Heart left ventricle (tissue), 16 donors: ENCODE results near the gene KCNK1. TPM values are rescaled to one million over a fixed set of nuclear protein-coding genes. Genes with fewer than 3 reads are reported as not detected.

Experiments
- ATAC-seq, 4 donors: fragments of 200-7000 bp; cut with Tn5 transposase; one replicate each; pipeline ENCODE4 v1.9.1; 2020 to 2022; ENCODE audit warnings: moderate library complexity in 4 of 4, mild to moderate bottlenecking in 3 of 4, moderate number of reproducible peaks in 1 of 4
- DNase-seq, 5 donors: peaks; one replicate each; pipeline ENCODE4 v3.0.0-alpha.2; 2020
- H3K27ac ChIP-seq, 12 donors: fragments of 200-600 bp; sonication (generic) in 4 of 12; one replicate each; pipeline versions ENCODE4 v1.5.0 to v1.8.0; 2016 to 2022; ENCODE audit warnings: mild to moderate bottlenecking in 2 of 12
- H3K27me3 ChIP-seq, 9 donors: fragments of 200-600 bp; sonication (generic) in 2 of 9; one replicate each; pipeline versions ENCODE4 v1.5.1 to v1.8.0; 2016 to 2022; ENCODE audit warnings: mild to moderate bottlenecking in 3 of 9
- H3K36me3 ChIP-seq, 9 donors: fragments of 200-600 bp; sonication (generic) in 2 of 9; one replicate each; pipeline versions ENCODE4 v1.5.0 to v1.8.0; 2018 to 2022; ENCODE audit warnings: mild to moderate bottlenecking in 2 of 9
- H3K4me1 ChIP-seq, 12 donors: fragments of 200-600 bp; sonication (generic) in 4 of 12; one replicate each; pipeline versions ENCODE4 v1.5.0 to v1.8.0; 2016 to 2022; ENCODE audit warnings: mild to moderate bottlenecking in 3 of 12
- H3K4me3 ChIP-seq, 12 donors: fragments of 200-600 bp; sonication (generic) in 4 of 12; one replicate each; pipeline versions ENCODE4 v1.5.0 to v1.8.0; 2017 to 2022; ENCODE audit warnings: mild to moderate bottlenecking in 9 of 12, moderate library complexity in 4 of 12
- H3K9me3 ChIP-seq, 12 donors: fragments of 200-600 bp; sonication (generic) in 4 of 12; one replicate each; pipeline versions ENCODE4 v1.5.0 to v1.8.0; 2016 to 2022; ENCODE audit warnings: mild to moderate bottlenecking in 1 of 12
- CTCF ChIP-seq, 12 donors: fragments of 200-600 bp; sonication (generic) in 4 of 12; IDR thresholded peaks; one replicate each; pipeline versions ENCODE4 v1.5.0 to v1.8.0; 2018 to 2022; ENCODE audit warnings: antibody characterized with exemption in 12 of 12, mild to moderate bottlenecking in 5 of 12
- POLR2A ChIP-seq, 2 donors: fragments of 450-650 bp; IDR thresholded peaks; one replicate each; pipeline ENCODE4 v1.6.1; 2017; ENCODE audit warnings: antibody characterized with exemption in 2 of 2, mild to moderate bottlenecking in 2 of 2, moderate library complexity in 2 of 2
- WGBS, 4 donors: extraction: QIAGEN DNeasy Blood & Tissue Kit in 2 of 4; methylation state at CpG; one replicate each; pipeline versions ENCODE4 v1.1.5 to v1.1.7; 2013 to 2018; 5-methylcytosine and 5-hydroxymethylcytosine counted together
- intact Hi-C, 10 donors: fragments of 100-400 bp; cut with DNase I; formaldehyde crosslinking; loops; one replicate each; pipeline versions ENCODE4 v1.11.1 to v1.14.2; 2022
- polyA plus RNA-seq, 2 donors: library from polyadenylated mRNA; stranded (reverse); fragments of 200-250 nt; gene quantifications; one replicate each; pipeline ENCODE4 v1.2.3, GENCODE V29; 2013
- total RNA-seq, 9 donors: library from RNA; depleted of rRNA in 2 of 9; stranded (reverse); fragments of >200 nt in 2 of 9; fragmentation: NEBNext Ultra II Directional in 3 of 9; extraction: Animal tissue kit (Norgen Biotek cat#: 25700) in 3 of 9; gene quantifications; one replicate each; pipeline versions ENCODE4 v1.1.0 to v1.2.4, GENCODE V29; 2016 to 2023
- donor health status: ischemic (EF 13 %, LVEDD 7.1; RV severe dilation, severe dysfunction).
- donor health status: healthy with polysubstance abuse.
- donor health status: DM: no; HTN: yes; CAD: no.
- donor health status: DM: no; HTN: no; CAD: no.
- donor health status: ischemic (EF 25% LVEDD 6.9; RV normal size, moderate dysfunction).
- donor health status: ischemic (EF 25% LVEDD 5.7; RV mildly dilated, moderate dysfunction).
- donor health status: healthy.
- donor health status: DM: yes; HTN: yes; CAD: no.
- donor health status: ischemic (EF 35%, LVEDD 5.7; RV mildly dilated, moderate dysfunction).
- donor health status: nonischemic (EF 11% LVEDD 7.7; RV severe dilation, severe dysfunction).
- donor health status: DM: yes; HTN: yes; CAD: no.
- donor health status: PGD.
- donor health status: ischemic (EF 29% LVEDD 5.4; RV normal size, mild dysfunction).
- donor health status: nonischemic (EF 23%, LVEDD 6.1; RV moderate dilation, normal function).

The KCNK1 gene
- total and polyA plus RNA-seq, 11 donors, result 5.9 to 28.3 (median 10.5) TPM

- H3K27ac ChIP-seq, result no peak overlapping the region
- no peaks in the 10 kb centered on the region for H3K36me3 ChIP-seq
- TF ChIP-seq CTCF (IDR thresholded peaks at IDR 0.05), result no peak
- TF ChIP-seq POLR2A (IDR thresholded peaks at IDR 0.05), result no peak
- intact Hi-C loops, result no loop called here
- H3K4me1 ChIP-seq, result no peaks in the 10 kb centered on the region
- no peaks in the 10 kb centered on the region for H3K27me3 ChIP-seq
- DNase-seq, result no peak
- peaks cover 0 to 8% (median 0%) of the 10 kb centered on the region in 12 donors for H3K9me3 ChIP-seq
- 81 to 85% (median 84%) methylated on average over 2 of the region's 2 CpGs for WGBS, 4 donors
- H3K4me3 ChIP-seq, result no peak overlapping the region
- no peak for ATAC-seq
These were observed 27.6 kb upstream of the KCNK1 start for GRCh38 chr1:233586301-233586700.

GRCh38 chr1:233587196-233587595 lies 26.7 kb upstream of the KCNK1 start:
- H3K4me1 ChIP-seq, result no peaks in the 10 kb centered on the region
- H3K36me3 ChIP-seq, result no peaks in the 10 kb centered on the region
- 78 to 83% (median 80%) methylated on average over 4 of the region's 4 CpGs for WGBS, 4 donors
- TF ChIP-seq CTCF (IDR thresholded peaks at IDR 0.05) (no peak), POLR2A (IDR thresholded peaks at IDR 0.05) (no peak)
- no peaks in the 10 kb centered on the region for H3K27me3 ChIP-seq
- peaks cover 0 to 8% (median 0%) of the 10 kb centered on the region in 12 donors for H3K9me3 ChIP-seq
- H3K4me3 ChIP-seq, result no peak overlapping the region
- intact Hi-C loops, result no loop called here
- DNase-seq, result no peak
- ATAC-seq, result no peak
- no peak overlapping the region for H3K27ac ChIP-seq

GRCh38 chr1:233587958-233588799 lies 25.7 kb upstream of the KCNK1 start:
- TF ChIP-seq POLR2A (IDR thresholded peaks at IDR 0.05) (no peak), CTCF (IDR thresholded peaks at IDR 0.05) (no peak)
- H3K36me3 ChIP-seq, result no peaks in the 10 kb centered on the region
- peaks cover 0 to 8% (median 0%) of the 10 kb centered on the region in 12 donors for H3K9me3 ChIP-seq
- intact Hi-C loops, result no loop called here
- DNase-seq (no peak), ATAC-seq (no peak)
- no peaks in the 10 kb centered on the region for H3K4me1 ChIP-seq
- H3K27ac ChIP-seq, result no peak overlapping the region
- 16 to 34% (median 18%) methylated on average over 17 of the region's 17 CpGs for WGBS, 4 donors
- no peaks in the 10 kb centered on the region for H3K27me3 ChIP-seq
- no peak overlapping the region for H3K4me3 ChIP-seq

- intact Hi-C loops, result no loop called here
- no peaks in the 10 kb centered on the region for H3K27me3 ChIP-seq
- no peaks in the 10 kb centered on the region for H3K36me3 ChIP-seq
- H3K9me3 ChIP-seq, result no peaks in the 10 kb centered on the region
- no peak overlapping the region for H3K4me3 ChIP-seq
- no peak for DNase-seq
- 35 to 52% (median 46%) methylated on average over 2 of the region's 2 CpGs for whole genome bisulfite sequencing, 4 donors
- TF ChIP-seq POLR2A (IDR thresholded peaks at IDR 0.05), result no peak
- no peak for TF ChIP-seq CTCF (IDR thresholded peaks at IDR 0.05)
- ATAC-seq, result no peak
- no peaks in the 10 kb centered on the region for H3K4me1 ChIP-seq
- no peak overlapping the region for H3K27ac ChIP-seq
These were observed 16.4 kb upstream of the KCNK1 start for GRCh38 chr1:233597489-233597901.
